ENCODE data around the gene WWOX. TPM values are rescaled to one million over a fixed set of nuclear protein-coding genes. Genes with fewer than 3 reads are reported as not detected.

WWOX gene
- total RNA-seq, 1 donor from 2014 or later, result 7.3 TPM

DNA sequence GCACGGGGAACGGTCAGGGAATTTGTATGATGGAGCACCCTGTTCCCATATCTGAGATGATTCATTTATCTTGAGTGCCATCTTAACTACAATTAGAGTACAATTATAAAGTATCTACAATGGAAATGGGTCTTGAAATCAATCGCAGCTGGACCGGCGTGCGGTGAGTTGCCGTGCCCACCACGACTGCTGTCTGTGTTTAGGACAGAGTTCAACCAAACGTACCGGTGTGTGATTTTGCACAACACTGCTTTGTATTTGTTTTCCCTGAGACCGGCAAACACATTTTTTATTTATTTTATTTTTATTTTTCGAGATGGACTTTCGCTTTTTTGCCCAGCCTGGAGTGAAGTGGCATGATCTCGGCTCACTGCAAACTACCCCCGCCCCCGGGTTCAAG is 457.0 kb downstream of the WWOX start:
- Histone ChIP-seq H3K27me3 (ENCODE audit: insufficient read depth, low read length) (no peaks in the 10 kb centered on the region), H3K79me2 (ENCODE audit: insufficient read depth, low read length) (no peaks in the 10 kb centered on the region), H3K4me2 (ENCODE audit: low read length) (no peak overlapping the region), H3K9me3 (ENCODE audit: insufficient read depth, low read depth, low read length) (no peaks in the 10 kb centered on the region), H4K20me1 (ENCODE audit: insufficient read depth, low read length) (no peaks in the 10 kb centered on the region), H3K36me3 (ENCODE audit: insufficient read depth, low read length) (no peaks in the 10 kb centered on the region), H3K4me1 (ENCODE audit: insufficient read depth, low read length) (no peaks in the 10 kb centered on the region), H3K27ac (ENCODE audit: low read depth, low read length) (no peak overlapping the region), H2AFZ (ENCODE audit: low read depth, low read length) (no peak overlapping the region), H3K4me3 (ENCODE audit: insufficient read depth, low read depth, low read length) (no peak overlapping the region), H3K9ac (ENCODE audit: low read length) (no peak overlapping the region)
- Mint-ChIP-seq H3K4me3 (ENCODE audit: unreplicated experiment) (no peak overlapping the region), H3K27me3 (ENCODE audit: low read depth, unreplicated experiment) (peaks cover 10% of the 10 kb centered on the region), H3K36me3 (ENCODE audit: low read depth, unreplicated experiment) (no peaks in the 10 kb centered on the region), H3K4me1 (ENCODE audit: low read depth, unreplicated experiment) (no peaks in the 10 kb centered on the region), H3K9me3 (ENCODE audit: unreplicated experiment) (no peaks in the 10 kb centered on the region), H3K27ac (ENCODE audit: unreplicated experiment) (no peak overlapping the region)
- FAIRE-seq (no peak), DNase-seq (ENCODE audit: low read depth) (no peak)
- no peak for TF ChIP-seq EZH2 (IDR thresholded peaks at IDR 0.05; ENCODE audit: insufficient read depth, low read length)
- TF ChIP-seq, protein P1, sequence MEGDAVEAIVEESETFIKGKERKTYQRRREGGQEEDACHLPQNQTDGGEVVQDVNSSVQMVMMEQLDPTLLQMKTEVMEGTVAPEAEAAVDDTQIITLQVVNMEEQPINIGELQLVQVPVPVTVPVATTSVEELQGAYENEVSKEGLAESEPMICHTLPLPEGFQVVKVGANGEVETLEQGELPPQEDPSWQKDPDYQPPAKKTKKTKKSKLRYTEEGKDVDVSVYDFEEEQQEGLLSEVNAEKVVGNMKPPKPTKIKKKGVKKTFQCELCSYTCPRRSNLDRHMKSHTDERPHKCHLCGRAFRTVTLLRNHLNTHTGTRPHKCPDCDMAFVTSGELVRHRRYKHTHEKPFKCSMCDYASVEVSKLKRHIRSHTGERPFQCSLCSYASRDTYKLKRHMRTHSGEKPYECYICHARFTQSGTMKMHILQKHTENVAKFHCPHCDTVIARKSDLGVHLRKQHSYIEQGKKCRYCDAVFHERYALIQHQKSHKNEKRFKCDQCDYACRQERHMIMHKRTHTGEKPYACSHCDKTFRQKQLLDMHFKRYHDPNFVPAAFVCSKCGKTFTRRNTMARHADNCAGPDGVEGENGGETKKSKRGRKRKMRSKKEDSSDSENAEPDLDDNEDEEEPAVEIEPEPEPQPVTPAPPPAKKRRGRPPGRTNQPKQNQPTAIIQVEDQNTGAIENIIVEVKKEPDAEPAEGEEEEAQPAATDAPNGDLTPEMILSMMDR (IDR thresholded peaks at IDR 0.05; ENCODE audit: insufficient read depth, low read depth, low read length), result no peak

DNA sequence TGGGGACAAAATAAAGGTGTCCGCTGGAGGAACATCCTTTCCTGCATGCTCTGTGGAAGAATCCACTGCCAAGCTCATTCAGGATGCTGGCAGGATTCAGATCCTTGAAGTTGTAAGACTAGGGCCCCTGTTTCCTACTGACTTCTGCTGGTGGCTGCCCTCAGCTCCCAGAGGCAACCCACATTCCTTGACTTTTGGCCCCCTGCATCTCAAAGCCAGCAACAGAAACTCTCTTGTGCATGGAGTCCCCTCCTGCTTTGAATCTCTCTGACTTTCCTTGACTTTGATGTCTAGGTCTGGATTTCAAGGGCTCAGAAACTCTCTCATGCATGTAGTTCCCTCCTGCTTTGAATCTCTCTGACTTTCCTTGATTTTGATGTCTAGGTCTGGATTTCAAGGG is 461.5 kb downstream of the WWOX start:
- Mint-ChIP-seq H3K4me1 (ENCODE audit: low read depth, unreplicated experiment) (peaks cover 17% of the 10 kb centered on the region), H3K4me3 (ENCODE audit: unreplicated experiment) (no peak overlapping the region), H3K27ac (ENCODE audit: unreplicated experiment) (no peak overlapping the region), H3K9me3 (ENCODE audit: unreplicated experiment) (peaks cover 8% of the 10 kb centered on the region), H3K27me3 (ENCODE audit: low read depth, unreplicated experiment) (peaks cover 4% of the 10 kb centered on the region), H3K36me3 (ENCODE audit: low read depth, unreplicated experiment) (no peaks in the 10 kb centered on the region)
- Histone ChIP-seq H2AFZ (ENCODE audit: low read depth, low read length) (no peak overlapping the region), H4K20me1 (ENCODE audit: insufficient read depth, low read length) (no peaks in the 10 kb centered on the region), H3K4me2 (ENCODE audit: low read length) (no peak overlapping the region), H3K9me3 (ENCODE audit: insufficient read depth, low read depth, low read length) (peaks cover 3% of the 10 kb centered on the region), H3K36me3 (ENCODE audit: insufficient read depth, low read length) (no peaks in the 10 kb centered on the region), H3K4me1 (ENCODE audit: insufficient read depth, low read length) (no peaks in the 10 kb centered on the region), H3K4me3 (ENCODE audit: insufficient read depth, low read depth, low read length) (no peak overlapping the region), H3K27me3 (ENCODE audit: insufficient read depth, low read length) (no peaks in the 10 kb centered on the region), H3K9ac (ENCODE audit: low read length) (no peak overlapping the region), H3K79me2 (ENCODE audit: insufficient read depth, low read length) (no peaks in the 10 kb centered on the region), H3K27ac (ENCODE audit: low read depth, low read length) (no peak overlapping the region)
- DNase-seq (ENCODE audit: low read depth) (no peak), FAIRE-seq (no peak)
- no peak for TF ChIP-seq EZH2 (IDR thresholded peaks at IDR 0.05; ENCODE audit: insufficient read depth, low read length)
- TF ChIP-seq, protein P1 (IDR thresholded peaks at IDR 0.05; ENCODE audit: insufficient read depth, low read depth, low read length), result no peak

DNA sequence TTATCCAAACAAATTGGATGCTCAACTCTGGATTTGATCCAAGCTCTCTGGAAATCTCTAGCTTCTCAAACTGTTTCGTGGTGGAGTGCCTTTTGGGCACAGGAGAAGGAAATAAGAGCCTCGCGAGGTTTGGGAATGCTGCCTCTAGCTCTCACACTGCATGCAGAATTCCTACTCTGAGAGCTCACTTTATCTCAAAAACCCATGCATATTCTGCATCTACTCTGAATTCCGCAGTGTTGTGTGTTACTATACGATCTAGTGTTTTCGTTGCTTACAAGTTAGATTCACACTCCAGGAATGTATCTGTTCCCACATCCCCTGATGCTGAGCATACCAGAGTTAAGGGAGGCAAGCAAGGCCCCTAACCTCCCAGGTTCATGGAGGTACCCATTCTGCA is 462.7 kb downstream of the WWOX start:
- H3K27me3 Mint-ChIP-seq (ENCODE audit: low read depth, unreplicated experiment), result peaks cover 4% of the 10 kb centered on the region
- no peaks in the 10 kb centered on the region for H3K36me3 ChIP-seq (ENCODE audit: insufficient read depth, low read length)

More for the DNA sequence above, 462.7 kb downstream of the WWOX start:
- Mint-ChIP-seq H3K9me3 (ENCODE audit: unreplicated experiment) (peaks cover 8% of the 10 kb centered on the region), H3K4me1 (ENCODE audit: low read depth, unreplicated experiment) (peaks cover 17% of the 10 kb centered on the region), H3K27ac (ENCODE audit: unreplicated experiment) (peak overlapping the region; percentile 72), H3K4me3 (ENCODE audit: unreplicated experiment) (no peak overlapping the region), H3K36me3 (ENCODE audit: low read depth, unreplicated experiment) (no peaks in the 10 kb centered on the region)
- Histone ChIP-seq H3K27me3 (ENCODE audit: insufficient read depth, low read length) (no peaks in the 10 kb centered on the region), H4K20me1 (ENCODE audit: insufficient read depth, low read length) (no peaks in the 10 kb centered on the region), H3K27ac (ENCODE audit: low read depth, low read length) (no peak overlapping the region), H3K9me3 (ENCODE audit: insufficient read depth, low read depth, low read length) (peaks cover 3% of the 10 kb centered on the region), H2AFZ (ENCODE audit: low read depth, low read length) (no peak overlapping the region), H3K4me1 (ENCODE audit: insufficient read depth, low read length) (no peaks in the 10 kb centered on the region), H3K79me2 (ENCODE audit: insufficient read depth, low read length) (no peaks in the 10 kb centered on the region), H3K4me3 (ENCODE audit: insufficient read depth, low read depth, low read length) (no peak overlapping the region), H3K9ac (ENCODE audit: low read length) (no peak overlapping the region), H3K4me2 (ENCODE audit: low read length) (no peak overlapping the region)
- DNase-seq (ENCODE audit: low read depth) (peak; percentile 8), FAIRE-seq (no peak)
- TF ChIP-seq, protein P1 (IDR thresholded peaks at IDR 0.05; ENCODE audit: insufficient read depth, low read depth, low read length), result no peak
- no peak for TF ChIP-seq EZH2 (IDR thresholded peaks at IDR 0.05; ENCODE audit: insufficient read depth, low read length)
